NCI-H526 treated with DMSO at 0.1 percent for 48 hours (cell line): ENCODE data around the gene DYNC1I2.
"Not testable (repeated sequence)": the region's sequence is repeated elsewhere in the genome, so short reads cannot be mapped to it uniquely, and the experiment has no call there.

Experiments
- DNase-seq: peaks from one replicate; lab custom pipeline; 2025; lab: John Stamatoyannopoulos, UW

DYNC1I2 gene

GRCh38 chr2:171712051-171712450, 24.8 kb downstream of the DYNC1I2 start:
- DNase-seq: no peak

- no peak for DNase-seq
Observed at GRCh38 chr2:171718720-171719119, 31.5 kb downstream of the DYNC1I2 start.

GRCh38 chr2:171719660-171720059, 32.4 kb downstream of the DYNC1I2 start:
- DNase-seq: no peak

- peak; percentile 9 for DNase-seq
Observed at GRCh38 chr2:171723716-171724683, 36.7 kb downstream of the DYNC1I2 start.

GRCh38 chr2:171726847-171727450, 39.7 kb downstream of the DYNC1I2 start:
- no peak for DNase-seq

- DNase-seq: no peak
Observed at GRCh38 chr2:171728989-171729951, 42.0 kb downstream of the DYNC1I2 start.

GRCh38 chr2:171729952-171730317, 42.7 kb downstream of the DYNC1I2 start:
- DNase-seq: no peak

- no peak for DNase-seq
Observed at GRCh38 chr2:171735991-171736710, 48.9 kb downstream of the DYNC1I2 start.

GRCh38 chr2:171741189-171741588, 53.9 kb downstream of the DYNC1I2 start:
- DNase-seq: peak; percentile 29

GRCh38 chr2:171742760-171743159, 55.5 kb downstream of the DYNC1I2 start:
- DNase-seq: no peak

GRCh38 chr2:171745141-171745540, 57.9 kb downstream of the DYNC1I2 start:
- DNase-seq: no peak

GRCh38 chr2:171745806-171746205, 58.5 kb downstream of the DYNC1I2 start:
- DNase-seq: no peak

- no peak for DNase-seq
Observed at GRCh38 chr2:171747371-171747770, 60.1 kb downstream of the DYNC1I2 start.

- no peak for DNase-seq
Observed at GRCh38 chr2:171754254-171754939, 67.1 kb downstream of the DYNC1I2 start.

- not testable (repeated sequence) for DNase-seq
Observed at GRCh38 chr2:171758762-171759161, 71.5 kb downstream of the DYNC1I2 start.

GRCh38 chr2:171761176-171761575, 73.9 kb downstream of the DYNC1I2 start:
- not testable (repeated sequence) for DNase-seq

- no peak for DNase-seq
Observed at GRCh38 chr2:171762879-171763573, 75.8 kb downstream of the DYNC1I2 start.

GRCh38 chr2:171763602-171764001, 76.3 kb downstream of the DYNC1I2 start:
- no peak for DNase-seq

- DNase-seq: no peak
Observed at GRCh38 chr2:171771463-171771862, 84.2 kb downstream of the DYNC1I2 start.

GRCh38 chr2:171772373-171772772, 85.1 kb downstream of the DYNC1I2 start:
- no peak for DNase-seq
